HG02798 (cell line): ENCODE results near the gene NINJ2.

ENCODE experiments used
- ATAC-seq: cut with Tn5 transposase; IDR thresholded peaks from one replicate; pipeline ENCODE4 v1.9.1; 2021; ENCODE audit warnings: mild to moderate bottlenecking; ENCODE audit not compliant: unreplicated experiment, poor library complexity

The NINJ2 gene

DNA sequence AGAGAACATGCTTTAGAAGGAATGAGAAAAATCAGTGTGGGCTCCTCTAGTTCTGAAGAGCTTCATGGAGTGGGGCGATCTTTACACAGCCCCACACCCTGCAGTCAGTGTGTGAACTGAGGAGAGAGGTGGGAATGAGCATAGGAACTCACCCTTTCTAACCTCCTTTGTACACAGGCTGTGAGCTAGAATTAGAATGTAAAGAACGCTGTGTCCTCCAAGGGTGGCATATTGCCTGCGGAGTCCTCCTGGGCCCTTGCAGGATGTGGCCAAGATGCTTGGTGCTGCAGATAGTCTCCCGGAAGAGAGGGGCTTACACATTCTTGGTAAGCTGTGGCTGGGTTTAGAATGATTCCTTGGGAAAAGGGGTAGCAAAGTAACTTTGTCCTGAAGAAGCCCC, 43.9 kb downstream of the NINJ2 start:
- ATAC-seq, result no peak

DNA sequence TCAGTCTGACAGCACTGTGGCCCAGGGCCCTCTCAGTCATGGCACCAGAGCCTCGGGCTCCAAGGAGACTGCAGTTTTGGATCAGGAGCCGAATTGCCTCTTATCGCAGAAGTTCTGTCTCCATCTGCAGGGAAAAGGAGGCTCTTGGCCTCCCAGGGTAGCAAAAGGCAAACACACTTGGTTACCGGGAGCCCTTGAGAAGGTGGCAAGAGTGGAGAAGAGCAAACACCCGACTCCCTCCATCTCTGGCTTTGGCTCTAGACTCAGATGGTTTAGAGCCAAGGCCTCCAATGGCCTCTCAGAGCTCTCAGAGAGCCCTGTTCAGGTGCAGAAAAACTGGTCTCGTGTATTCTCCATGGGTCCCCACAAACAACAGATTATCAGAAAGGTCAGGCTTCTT, 44.6 kb downstream of the NINJ2 start:
- ATAC-seq, result no peak

DNA sequence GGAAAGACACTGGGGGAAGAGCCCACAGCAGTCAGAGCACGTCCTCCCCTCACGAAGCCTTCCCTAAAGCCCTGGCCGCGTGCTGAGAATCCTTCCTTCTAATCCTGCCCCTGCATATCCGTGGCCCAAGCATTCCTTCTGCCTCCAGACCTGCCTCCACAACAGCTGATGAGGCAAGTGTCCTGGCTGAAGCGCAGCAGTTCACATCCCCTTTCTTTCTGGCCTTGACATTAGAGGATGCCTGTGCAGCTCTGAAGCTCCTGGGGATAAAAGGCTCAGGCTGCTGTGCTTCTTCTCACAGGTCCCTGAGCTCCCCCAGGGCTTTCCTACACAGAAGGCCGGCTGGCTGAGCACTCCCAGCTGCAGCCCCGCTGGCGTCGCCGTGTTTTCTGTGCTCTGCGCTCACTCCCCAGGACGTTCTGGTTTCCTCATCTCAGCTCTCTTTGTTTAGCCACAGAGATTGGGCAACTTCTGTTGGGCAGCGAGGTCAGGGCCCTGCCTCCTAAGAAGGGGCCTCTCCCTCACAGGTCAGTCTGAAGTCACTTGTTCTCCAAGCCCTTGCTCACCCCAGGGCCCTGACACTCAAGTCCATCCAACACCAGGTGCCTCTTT, 45.8 kb downstream of the NINJ2 start:
- no peak for ATAC-seq

DNA sequence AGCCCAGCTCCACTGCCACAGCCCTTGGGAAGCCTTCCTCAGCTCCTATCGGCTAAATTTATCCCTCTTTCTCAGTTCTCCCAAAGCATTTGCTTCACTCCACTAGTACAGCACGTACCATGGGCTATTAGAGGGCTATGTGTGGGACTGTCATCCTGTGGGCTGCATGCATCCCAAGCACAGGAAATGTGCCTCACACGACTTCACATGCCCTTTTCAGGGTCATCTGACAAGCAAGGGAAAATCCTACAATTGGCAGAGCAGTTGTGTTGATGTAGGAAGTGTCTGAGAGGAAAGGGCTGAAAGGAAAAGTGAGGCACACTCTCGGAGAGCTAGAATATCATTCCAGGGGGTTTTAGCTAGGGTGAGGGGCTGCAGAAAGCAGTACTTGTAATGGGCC, 47.6 kb downstream of the NINJ2 start:
- no peak for ATAC-seq

DNA sequence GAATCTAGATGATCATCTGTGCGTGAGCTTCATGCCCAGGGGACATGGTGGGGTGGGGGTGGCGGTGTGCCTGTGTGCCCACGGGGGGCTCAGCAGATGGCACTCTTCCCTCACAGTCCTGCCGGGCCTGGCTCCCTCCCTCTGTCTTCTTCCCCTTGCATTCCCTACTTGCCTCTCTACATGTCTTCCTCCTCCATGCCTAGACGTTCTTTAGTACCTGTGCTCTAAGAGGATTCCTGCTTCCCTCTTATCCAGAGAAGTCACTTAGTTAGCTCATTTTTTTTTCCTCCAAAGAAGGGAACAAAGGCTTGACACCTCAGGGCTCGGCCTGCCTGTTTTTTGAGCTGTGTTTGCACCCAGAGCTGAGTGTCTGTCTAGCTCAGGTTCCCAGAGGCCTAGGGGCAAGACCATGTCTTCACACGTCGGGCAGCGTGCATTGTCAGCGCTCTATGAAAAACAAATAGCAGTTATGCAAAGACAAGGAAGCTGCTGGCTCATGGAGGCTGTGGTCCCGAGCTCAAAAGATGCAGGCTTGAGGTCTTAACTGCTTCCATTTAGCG, 48.8 kb downstream of the NINJ2 start:
- ATAC-seq, result no peak

DNA sequence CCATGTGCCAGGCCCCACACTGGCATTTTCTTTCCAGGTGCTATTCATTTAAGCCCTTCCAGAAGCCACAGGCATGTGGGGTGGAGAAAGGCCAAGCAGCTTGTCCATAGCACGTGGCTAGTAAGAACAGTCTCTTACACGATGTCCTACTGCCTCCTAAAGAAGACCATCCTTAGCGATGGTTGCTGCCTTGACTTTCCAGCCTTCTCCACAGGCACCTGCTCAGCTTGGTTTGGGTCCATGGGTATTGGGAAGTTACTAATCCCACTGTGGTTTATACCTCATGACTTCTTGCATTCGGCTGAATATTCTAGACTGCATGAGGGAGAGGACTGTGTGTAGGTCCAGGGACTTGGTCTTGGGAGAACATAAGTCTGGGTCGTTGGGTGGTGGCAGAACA, 49.2 kb downstream of the NINJ2 start:
- no peak for ATAC-seq

- no peak for ATAC-seq
These were observed 50.4 kb downstream of the NINJ2 start for GRCh38 chr12:612886-613285.

GRCh38 chr12:612293-612692, 51.0 kb downstream of the NINJ2 start:
- ATAC-seq, result no peak

DNA sequence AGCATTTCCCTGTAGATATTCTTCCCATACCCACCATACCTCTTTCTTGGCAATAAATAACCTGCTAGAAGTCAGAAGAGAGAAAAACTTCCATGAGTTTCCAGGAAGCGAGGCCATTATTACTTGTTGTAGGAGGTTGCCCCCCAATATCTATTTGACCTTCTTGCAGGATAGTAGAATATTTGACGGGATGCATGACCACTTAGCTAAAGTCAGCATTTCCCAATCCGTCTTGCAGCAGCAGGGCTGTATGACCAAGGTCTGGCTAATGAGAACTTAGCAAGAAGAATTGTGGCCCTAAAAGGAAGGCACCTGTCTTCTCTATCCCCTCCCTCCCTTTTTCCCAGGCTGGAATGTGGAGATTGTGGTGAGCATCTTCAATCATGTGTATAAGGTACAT, 51.5 kb downstream of the NINJ2 start:
- no peak for ATAC-seq

GRCh38 chr12:608921-609320, 54.3 kb downstream of the NINJ2 start:
- ATAC-seq, result no peak

GRCh38 chr12:608413-608812, 54.8 kb downstream of the NINJ2 start:
- no peak for ATAC-seq

DNA sequence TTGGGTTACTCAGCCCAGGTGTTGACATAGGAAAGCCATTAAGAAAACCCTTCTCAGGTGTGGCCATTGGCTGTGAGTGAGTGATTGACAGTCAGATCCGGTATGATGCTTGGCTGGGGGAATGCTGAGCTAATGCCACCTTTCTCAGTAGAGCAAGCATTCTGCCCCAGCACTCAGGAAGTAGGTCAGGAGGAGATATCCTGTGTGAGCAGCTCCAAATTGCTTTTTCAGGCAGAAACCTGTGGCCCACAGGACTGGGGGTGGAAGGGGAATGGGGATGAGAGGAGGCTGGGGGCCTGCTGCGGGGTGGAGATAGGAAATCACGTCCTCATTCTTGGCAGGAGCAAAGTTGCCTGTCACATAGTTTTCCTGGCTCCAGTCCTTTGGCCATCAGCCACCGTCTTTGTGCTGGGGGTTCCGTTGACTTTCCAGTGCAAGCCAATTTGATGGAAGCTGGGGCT, 55.7 kb downstream of the NINJ2 start:
- ATAC-seq, result no peak

DNA sequence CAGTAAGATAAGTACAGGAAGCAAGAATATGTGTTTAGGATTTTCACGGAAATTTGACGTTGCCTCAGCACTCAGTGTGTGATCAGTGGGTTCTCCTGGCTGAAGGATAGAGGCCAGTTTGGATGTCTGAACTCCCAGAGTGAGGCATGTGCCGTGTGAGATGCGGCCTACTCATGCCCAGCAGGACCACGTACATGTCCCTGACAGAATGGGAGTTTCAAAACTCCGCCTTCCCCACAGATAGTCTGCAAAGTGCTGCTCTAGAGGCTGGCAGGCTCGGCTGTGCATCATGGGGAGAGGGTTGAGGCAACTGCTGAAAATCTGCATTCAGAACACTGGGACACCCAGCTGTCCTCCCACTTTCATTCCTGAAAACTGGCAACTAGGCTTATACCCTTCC, 58.3 kb downstream of the NINJ2 start:
- no peak for ATAC-seq

DNA sequence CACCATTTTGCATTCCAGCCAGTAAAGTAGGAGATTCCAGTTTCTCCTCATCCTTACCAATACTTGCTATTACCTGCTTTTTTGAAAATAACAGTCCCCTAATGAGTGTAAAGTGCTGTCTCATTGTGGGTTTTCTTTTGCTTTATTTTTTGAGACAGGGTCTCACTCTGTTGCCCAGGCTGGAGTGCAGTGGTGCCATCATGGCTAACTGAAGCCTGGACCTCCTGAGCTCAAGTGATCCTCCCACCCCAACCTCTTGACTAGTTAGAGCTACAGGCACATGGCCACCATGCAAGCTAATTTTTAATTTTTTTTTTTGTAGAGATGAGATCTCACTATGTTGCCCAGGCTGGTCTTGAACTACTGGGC, 60.6 kb downstream of the NINJ2 start:
- no peak for ATAC-seq

DNA sequence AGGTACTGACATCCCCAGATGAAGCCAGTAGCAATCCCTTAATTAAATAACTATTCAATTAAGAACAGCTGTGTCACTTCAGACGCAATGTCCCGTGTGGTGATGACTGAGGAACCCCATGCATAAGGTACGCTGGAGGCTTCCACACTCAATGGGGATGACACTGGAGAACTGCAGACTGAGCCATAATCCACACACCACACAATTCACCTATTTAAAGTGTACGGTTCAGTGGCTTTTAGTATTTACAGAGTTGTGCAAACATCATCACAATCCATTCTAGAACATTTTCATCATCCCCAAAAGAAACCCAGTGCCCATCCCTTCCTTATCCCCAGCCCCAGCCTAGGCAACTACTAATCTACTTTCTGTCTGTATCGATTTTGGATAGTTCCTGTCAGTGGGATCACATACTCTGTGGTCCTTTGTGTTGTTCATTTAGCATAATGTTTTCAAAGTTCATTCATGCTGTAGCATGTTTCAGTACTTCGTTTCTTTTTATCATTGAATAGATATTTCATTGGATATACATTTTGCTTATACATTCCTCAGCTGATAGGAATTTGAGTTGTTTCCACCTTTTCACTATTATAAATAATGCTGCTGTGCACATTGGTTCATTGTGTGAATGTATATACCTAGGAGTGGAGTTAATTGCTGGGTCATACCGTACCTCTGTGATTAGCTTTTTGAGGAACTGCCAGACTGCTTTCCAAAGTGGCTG, 61.1 kb downstream of the NINJ2 start:
- no peak for ATAC-seq

- ATAC-seq, result no peak
These were observed 63.5 kb downstream of the NINJ2 start for GRCh38 chr12:599756-600155.

GRCh38 chr12:597926-598568, 65.2 kb downstream of the NINJ2 start:
- ATAC-seq, result no peak

DNA sequence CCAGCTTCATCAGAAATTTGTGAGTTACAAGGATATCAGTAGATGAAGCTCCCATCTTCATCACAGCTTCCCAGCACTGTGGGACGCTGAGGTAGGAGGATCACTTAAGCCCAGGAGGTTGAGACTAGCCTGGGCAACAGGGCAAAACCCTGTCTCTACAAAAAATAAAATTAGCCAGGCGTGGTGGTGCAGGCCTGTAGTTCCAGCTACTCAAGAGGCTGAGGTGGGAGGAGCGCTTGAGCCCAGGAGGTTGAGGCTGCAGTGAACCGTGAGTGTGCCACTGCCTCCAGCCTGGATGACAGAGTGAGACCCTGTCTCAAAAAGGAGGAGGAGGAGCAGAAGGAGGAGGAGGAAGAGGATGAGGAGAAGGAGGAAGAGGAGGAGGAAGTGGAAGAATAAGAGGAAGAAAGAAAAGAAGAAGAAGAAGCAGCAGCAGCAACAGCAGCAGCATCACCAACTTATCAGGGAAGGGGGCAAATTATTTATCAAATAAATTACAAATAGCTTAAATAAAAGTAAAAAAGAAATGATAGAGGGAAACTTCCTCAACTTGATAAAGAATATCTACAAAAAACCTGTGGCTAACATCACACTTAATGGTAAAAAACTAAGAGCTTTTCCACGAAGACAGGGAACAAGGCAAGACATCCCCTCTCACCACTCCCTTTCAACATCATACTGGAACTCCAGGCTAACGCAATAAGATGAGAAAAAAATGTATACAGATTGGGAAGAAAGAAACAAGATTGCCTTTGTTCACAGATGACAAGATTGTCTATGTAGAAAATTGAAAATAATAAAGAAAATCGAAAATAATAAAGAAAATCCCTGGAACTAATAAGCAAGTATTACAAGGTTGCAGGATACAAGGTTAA, 69.6 kb downstream of the NINJ2 start:
- ATAC-seq, result no peak

DNA sequence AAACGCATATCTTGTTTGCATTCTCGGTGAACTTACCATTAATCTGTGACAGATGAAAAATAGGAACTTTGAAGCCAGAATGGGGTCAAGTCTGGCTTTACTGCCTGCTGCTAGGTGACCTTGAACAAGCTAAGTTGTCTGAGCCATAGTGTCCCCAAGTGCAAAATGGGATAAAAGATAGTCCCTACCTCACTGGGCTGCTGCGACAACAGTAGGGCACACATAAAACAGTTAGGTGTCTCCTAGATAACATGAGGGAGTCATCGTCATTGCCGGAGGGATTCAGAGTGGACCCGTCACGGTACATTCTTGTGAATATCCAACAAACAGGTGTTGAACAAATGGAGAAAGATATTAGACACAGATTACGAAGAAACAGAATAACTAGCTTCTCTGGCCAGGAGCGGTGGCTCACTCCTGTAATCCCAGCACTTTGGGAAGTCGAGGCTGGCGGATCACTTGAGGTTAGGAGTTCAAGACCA, 71.2 kb downstream of the NINJ2 start:
- ATAC-seq, result no peak
